HG02840 (cell line): ENCODE data around the gene CACNA1F.

Experiments used
- ATAC-seq: cut with Tn5 transposase; IDR thresholded peaks from one replicate; pipeline ENCODE4 v1.9.1; 2021; ENCODE audit warnings: mild to moderate bottlenecking, moderate library complexity, moderate number of reproducible peaks; ENCODE audit not compliant: unreplicated experiment, low FRiP score

Gene CACNA1F

DNA sequence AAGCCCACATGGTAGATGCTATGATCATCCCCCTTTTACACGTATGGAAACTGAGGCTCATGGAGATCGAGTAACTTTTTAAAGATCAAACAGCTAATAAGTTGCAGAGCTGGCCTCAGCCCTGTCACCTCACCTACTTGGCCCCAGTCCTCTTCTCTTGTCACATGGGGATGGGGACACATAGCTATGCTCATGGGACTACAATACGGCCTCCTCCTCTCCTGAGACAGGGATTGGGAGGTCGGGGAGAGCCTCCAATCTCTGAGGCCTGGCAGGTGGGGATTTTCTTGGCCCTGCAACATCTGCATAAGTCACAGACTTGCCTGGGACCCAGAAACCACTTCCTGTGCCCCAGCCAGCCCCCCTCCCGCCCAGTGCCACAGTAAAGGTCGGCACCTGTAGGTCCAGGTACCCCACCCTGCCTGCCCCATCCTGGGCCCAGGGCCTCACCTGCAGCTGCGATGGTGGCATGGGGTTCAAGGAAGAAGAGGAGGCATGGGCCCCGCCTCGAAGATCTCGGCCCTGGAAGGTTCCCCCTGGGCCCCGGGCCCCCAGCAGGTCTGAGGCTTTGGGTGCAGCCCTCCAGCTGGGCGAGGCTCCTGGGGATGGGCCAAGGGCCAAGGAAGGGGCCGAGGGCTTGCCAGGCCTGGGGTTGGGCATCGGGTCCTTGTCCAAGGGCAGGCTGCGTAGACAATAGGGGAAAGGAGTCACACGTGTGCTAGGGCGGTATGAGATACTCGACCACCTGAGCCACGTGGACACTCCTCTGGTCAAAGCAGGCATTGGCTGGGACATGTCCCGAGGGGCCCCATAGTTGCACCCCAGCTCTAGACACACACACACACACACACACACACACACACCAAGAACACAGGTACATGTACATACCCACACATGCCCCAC is 25.0 kb upstream of the CACNA1F start:
- ATAC-seq, result no peak

GRCh38 chrX:49257074-49257790 is 24.1 kb upstream of the CACNA1F start:
- no peak for ATAC-seq

DNA sequence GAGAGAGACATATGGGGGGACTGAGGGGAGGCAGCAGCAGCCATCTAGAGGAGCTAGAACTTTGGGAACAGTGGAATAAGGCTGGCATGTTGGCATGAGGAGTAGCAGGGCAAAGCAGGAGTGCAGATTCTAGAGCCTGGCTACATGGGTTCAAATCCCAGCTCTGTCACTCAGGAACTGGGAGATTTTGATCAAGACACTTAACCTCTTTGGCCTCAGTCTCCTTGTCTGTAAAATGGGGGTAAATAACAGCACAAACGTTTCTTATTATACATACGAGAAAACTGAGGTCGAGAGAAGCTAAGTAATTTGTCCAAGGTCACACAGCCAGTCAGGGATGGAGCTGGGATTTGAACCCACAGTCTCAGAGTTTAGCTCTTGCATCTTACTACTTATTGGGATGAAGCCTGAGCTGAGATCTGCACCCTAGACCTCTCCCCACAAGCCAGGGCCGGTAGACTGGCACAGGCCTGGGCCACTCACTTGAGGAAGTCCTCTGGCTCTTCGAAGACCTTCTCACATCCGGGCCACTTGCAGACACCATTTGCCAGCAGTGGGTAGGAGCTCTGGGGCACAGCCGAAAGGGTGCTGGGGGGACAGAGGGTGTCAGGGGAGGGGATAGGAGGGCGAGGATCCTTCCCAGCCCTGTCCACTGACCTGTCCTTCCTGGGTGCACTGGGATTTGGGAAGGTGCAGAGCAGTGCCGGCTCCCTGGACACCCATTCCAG is 23.3 kb upstream of the CACNA1F start:
- ATAC-seq, result no peak

DNA sequence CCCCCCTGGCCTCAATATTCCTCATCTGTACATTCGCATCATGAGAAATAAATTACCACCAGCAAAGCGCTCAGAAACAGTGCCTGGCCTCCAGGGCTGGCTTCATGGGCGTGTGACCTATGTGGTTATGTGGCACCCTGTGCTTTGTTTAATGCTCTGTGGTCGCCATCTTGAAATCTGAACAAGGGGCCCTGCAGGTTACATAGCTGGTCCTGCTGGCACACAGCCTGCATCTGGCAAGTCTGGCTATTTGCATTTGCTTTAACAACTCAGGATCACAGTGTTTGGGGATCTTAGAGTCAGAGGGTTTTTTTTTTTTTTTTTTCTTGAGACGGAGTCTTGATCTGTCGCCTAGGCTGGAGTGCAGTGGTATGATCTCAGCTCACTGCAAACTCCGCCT is 21.5 kb upstream of the CACNA1F start:
- no peak for ATAC-seq

GRCh38 chrX:49251325-49251724 is 18.2 kb upstream of the CACNA1F start:
- ATAC-seq, result no peak

DNA sequence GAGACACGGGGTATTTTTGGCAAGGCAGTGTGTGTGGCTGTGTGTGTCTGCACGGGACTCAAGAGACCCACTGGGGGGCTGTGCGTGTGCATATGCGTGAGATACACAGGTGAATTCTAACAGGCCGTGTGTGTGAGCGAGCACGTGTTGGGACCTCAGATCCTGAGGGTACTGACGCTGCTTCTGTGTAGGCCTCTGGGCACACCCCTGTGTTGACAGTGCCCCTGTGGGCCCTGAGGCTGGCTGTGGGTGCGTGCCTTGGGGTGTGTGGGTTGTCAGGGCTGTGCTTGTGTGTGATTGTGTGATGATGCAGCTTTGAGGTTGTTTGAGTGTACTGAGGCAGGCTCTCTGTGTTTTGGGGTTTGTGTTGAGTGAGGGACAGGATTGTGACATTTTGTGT is 17.4 kb upstream of the CACNA1F start:
- no peak for ATAC-seq

GRCh38 chrX:49250066-49250465 is 16.9 kb upstream of the CACNA1F start:
- no peak for ATAC-seq

DNA sequence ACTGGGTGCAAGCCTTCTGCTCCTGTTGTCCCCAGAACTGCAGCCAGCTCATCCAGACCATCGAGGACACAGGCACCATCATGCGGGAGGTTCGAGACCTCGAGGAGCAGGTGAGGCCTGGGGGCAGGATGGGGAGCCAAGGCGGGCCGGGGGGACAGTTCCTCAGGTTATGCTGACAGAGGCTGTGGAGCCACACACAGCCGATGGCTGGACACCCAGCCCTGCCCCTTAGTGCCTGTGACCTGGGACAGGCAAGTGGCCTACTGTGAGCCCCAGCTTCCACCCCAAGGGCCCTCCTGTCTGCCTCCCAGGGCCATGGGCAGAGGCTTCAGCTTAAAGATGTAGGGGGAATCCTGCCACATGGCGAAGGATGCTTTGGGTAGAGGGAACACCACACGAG is 16.5 kb upstream of the CACNA1F start:
- no peak for ATAC-seq

DNA sequence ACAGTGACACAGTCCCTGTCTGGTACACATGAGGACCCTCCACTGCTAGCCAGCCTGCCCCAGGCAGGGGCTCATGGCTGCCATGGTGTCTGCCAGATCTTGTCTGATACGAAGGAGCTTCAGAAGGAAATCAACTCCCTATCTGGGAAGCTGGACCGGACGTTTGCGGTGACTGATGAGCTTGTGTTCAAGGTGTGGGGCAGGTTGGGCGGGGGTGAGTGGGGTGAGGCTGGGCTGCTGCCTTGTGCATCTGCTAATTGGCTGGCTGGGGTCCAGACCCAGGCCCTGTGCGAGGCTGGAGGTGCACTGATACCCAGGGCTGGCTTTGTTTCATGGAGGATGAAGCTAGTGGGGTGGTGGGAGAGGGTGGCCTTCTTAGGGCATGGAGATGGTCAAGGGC is 15.9 kb upstream of the CACNA1F start:
- no peak for ATAC-seq

- no peak for ATAC-seq
Observed at GRCh38 chrX:49247916-49248811, 15.0 kb upstream of the CACNA1F start.

- ATAC-seq, result no peak
Observed at GRCh38 chrX:49247346-49247745, 14.2 kb upstream of the CACNA1F start.

DNA sequence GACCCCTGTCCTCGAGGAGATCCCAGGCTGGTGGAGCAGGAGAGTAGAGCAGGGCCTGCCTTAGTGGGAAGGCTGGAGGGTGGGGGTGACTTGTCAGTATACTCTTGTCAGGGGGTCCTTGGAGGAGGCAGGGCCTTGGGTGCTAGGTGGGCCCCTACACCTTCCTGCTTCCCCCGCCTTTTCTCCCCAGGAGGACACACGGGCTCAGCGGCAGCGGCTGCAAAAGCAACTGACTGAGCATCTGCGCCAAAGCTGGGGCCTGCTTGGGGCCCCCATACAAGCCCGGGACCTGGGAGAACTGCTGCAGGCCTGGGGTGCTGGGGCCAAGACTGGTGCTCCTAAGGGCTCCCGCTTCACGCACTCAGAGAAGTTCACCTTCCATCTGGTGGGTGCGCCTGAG is 13.4 kb upstream of the CACNA1F start:
- ATAC-seq, result no peak

GRCh38 chrX:49244207-49244606 is 11.1 kb upstream of the CACNA1F start:
- no peak for ATAC-seq

DNA sequence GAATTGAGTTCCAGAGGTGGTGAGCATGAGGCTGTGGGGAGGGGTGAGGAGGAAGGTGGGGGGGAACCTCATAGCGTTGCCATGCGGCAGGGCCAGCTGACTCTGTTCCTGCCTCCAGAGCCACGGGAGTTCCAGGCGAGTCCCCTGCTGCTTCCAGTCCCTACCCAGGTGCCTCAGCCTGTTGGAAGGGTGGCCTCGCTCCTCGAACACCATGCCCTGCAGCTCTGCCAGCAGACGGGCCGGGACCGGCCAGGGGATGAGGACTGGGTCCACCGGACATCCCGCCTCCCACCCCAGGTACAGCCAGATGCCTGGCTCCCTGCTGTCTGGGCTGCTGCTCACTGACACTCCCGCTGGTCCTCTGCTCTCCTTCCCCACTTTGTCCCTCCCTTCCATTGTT is 10.0 kb upstream of the CACNA1F start:
- ATAC-seq, result no peak

- no peak for ATAC-seq
Observed at GRCh38 chrX:49242545-49243066, 9.5 kb upstream of the CACNA1F start.

- no peak for ATAC-seq
Observed at GRCh38 chrX:49238735-49239134, 5.6 kb upstream of the CACNA1F start.

GRCh38 chrX:49237060-49237459 is 3.9 kb upstream of the CACNA1F start:
- ATAC-seq, result no peak

- no peak for ATAC-seq
Observed at GRCh38 chrX:49233887-49234555, 881 bp upstream of the CACNA1F start.

DNA sequence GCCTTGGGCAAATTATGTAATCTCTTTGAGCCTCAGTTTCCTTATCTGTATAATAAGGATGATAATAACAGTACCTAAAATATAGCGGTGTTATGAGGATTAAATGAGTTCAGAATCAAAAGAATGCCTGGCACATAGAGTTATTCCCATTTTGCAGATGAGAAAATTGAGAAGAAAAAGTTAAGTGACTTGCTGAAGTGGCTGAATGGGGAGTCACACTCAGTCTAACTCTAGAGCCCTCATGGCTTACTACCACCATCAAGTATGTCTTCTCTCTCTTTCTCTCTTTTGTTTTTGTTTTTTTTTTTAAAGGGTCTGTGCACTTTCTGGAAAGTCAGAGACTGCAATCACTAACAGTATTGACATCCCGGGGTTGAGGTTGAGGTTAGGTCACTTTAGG is 615 bp downstream of the CACNA1F start:
- no peak for ATAC-seq
